Amniotic epithelial cell (primary cell): ENCODE results near the gene MYO16.
A peak's percentile ranks its signal among the peaks of the same experiment; 100 is the strongest.
"Not testable (repeated sequence)": the region's sequence is repeated elsewhere in the genome, so short reads cannot be mapped to it uniquely, and the experiment has no call there.

Source experiments
- DNase-seq: peaks from one replicate; pipeline ENCODE4 v3.0.0-alpha.2; 2010; ENCODE audit warnings: low read depth

MYO16 gene

GRCh38 chr13:108981407-108981806 is 352.0 kb downstream of the MYO16 start:
- DNase-seq, result no peak

- no peak for DNase-seq
Observed at GRCh38 chr13:108983273-108983672, 353.9 kb downstream of the MYO16 start.

- no peak for DNase-seq
Observed at GRCh38 chr13:108984251-108984920, 355.0 kb downstream of the MYO16 start.

GRCh38 chr13:108985166-108985565 is 355.8 kb downstream of the MYO16 start:
- DNase-seq, result no peak

- peak; percentile 7 for DNase-seq
Observed at GRCh38 chr13:108987517-108987916, 358.1 kb downstream of the MYO16 start.

GRCh38 chr13:108987944-108988343 is 358.5 kb downstream of the MYO16 start:
- DNase-seq, result no peak

- DNase-seq, result not testable (repeated sequence)
Observed at GRCh38 chr13:108991416-108991815, 362.0 kb downstream of the MYO16 start.

- DNase-seq, result peak; percentile 55
Observed at GRCh38 chr13:108993346-108993745, 363.9 kb downstream of the MYO16 start.

- no peak for DNase-seq
Observed at GRCh38 chr13:108996430-108996829, 367.0 kb downstream of the MYO16 start.

GRCh38 chr13:109000207-109000606 is 370.8 kb downstream of the MYO16 start:
- DNase-seq, result no peak

- no peak for DNase-seq
Observed at GRCh38 chr13:109002934-109003333, 373.5 kb downstream of the MYO16 start.

- DNase-seq, result no peak
Observed at GRCh38 chr13:109007946-109008345, 378.5 kb downstream of the MYO16 start.

- no peak for DNase-seq
Observed at GRCh38 chr13:109009756-109010155, 380.3 kb downstream of the MYO16 start.

GRCh38 chr13:109010912-109011311 is 381.5 kb downstream of the MYO16 start:
- DNase-seq, result peak; percentile 30

GRCh38 chr13:109012115-109012514 is 382.7 kb downstream of the MYO16 start:
- no peak for DNase-seq

- no peak for DNase-seq
Observed at GRCh38 chr13:109021558-109021957, 392.1 kb downstream of the MYO16 start.

- no peak for DNase-seq
Observed at GRCh38 chr13:109024611-109025010, 395.2 kb downstream of the MYO16 start.

GRCh38 chr13:109026266-109026665 is 396.9 kb downstream of the MYO16 start:
- DNase-seq, result no peak

- peak; percentile 83 for DNase-seq
Observed at GRCh38 chr13:109028624-109029023, 399.2 kb downstream of the MYO16 start.

GRCh38 chr13:109033090-109033489 is 403.7 kb downstream of the MYO16 start:
- no peak for DNase-seq

- no peak for DNase-seq
Observed at GRCh38 chr13:109036078-109036780, 406.8 kb downstream of the MYO16 start.

- DNase-seq, result no peak
Observed at GRCh38 chr13:109043636-109044035, 414.2 kb downstream of the MYO16 start.

- DNase-seq, result no peak
Observed at GRCh38 chr13:109055850-109056249, 426.4 kb downstream of the MYO16 start.

GRCh38 chr13:109058087-109058486 is 428.7 kb downstream of the MYO16 start:
- DNase-seq, result no peak
